Measurements from ENCODE around the gene LSM3.

Gene LSM3

DNA sequence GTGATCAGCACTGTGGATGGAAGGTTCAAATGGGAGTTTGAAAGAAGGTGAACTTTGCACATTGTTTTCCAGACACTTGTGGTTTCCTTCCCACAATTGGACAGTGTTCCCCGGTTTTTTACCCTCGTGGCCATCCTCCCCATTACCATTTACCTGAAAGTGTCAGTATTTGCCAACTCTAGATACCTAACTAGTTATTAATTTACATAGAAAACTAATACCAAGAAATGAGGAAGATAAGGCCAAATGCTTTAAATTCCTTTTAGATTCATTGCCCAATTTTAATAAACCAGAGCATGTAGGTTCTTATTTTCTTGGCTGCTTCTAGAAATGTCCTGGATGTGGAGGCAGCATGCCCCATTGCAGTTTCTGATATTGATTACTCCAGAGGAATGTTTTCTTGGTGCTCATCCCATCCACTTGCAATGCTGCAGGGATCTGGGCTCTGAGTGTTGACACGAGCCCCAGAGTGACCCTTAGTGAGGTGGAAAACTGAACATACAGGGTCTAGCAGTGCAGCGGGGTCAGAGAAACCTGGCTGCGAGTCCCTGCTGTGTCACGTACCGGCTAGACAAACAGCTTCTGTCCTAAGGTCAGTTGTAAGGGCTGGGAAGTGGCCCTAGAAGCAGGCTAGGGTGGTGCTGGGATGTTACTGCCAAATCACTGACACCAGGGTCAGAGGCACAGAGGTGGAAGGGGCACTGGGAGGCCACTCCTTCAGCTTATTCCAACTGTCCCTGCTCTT is 23.5 kb downstream of the LSM3 start:
- no peak overlapping the region for H3K27ac ChIP-seq
- no peak for TF ChIP-seq ZFX (IDR thresholded peaks at IDR 0.05; ENCODE audit: borderline replicate concordance)
- TF ChIP-seq, protein P1, sequence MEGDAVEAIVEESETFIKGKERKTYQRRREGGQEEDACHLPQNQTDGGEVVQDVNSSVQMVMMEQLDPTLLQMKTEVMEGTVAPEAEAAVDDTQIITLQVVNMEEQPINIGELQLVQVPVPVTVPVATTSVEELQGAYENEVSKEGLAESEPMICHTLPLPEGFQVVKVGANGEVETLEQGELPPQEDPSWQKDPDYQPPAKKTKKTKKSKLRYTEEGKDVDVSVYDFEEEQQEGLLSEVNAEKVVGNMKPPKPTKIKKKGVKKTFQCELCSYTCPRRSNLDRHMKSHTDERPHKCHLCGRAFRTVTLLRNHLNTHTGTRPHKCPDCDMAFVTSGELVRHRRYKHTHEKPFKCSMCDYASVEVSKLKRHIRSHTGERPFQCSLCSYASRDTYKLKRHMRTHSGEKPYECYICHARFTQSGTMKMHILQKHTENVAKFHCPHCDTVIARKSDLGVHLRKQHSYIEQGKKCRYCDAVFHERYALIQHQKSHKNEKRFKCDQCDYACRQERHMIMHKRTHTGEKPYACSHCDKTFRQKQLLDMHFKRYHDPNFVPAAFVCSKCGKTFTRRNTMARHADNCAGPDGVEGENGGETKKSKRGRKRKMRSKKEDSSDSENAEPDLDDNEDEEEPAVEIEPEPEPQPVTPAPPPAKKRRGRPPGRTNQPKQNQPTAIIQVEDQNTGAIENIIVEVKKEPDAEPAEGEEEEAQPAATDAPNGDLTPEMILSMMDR (IDR thresholded peaks at IDR 0.05): no peak

DNA sequence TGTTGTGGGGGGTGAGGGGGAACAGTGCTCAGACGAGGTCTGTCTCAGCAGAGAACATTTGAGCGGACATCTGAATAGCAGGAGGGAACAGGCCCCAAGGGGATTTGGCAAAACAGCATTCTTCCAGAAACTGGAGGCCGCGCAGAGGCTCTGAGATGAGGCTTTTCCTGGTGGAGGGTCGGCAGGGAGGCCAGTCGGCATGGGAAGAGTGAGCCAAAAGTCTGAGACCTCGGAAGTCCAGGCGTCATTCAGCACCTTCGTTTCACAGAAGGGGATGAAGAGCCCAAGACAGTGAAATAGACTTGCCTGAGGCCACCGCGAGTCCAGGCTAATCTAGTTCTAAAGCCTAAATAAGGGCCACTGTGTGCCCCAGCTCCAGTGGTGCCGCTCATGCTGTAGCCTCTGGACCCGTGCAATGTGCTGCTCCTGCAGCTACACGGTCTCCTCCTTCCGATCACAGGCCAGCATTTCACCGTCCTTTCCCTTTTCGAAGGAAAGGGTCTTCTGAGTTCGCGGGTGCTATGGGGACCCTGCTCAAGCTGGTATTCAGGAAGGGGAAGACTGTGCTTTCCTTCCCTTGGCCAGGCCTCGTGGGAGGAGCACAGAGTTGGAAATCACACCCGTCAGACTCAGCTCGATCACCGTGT is 24.4 kb downstream of the LSM3 start:
- H3K27ac ChIP-seq: no peak overlapping the region
- TF ChIP-seq, protein P1 (IDR thresholded peaks at IDR 0.05): no peak
- TF ChIP-seq ZFX (IDR thresholded peaks at IDR 0.05; ENCODE audit: borderline replicate concordance): no peak

DNA sequence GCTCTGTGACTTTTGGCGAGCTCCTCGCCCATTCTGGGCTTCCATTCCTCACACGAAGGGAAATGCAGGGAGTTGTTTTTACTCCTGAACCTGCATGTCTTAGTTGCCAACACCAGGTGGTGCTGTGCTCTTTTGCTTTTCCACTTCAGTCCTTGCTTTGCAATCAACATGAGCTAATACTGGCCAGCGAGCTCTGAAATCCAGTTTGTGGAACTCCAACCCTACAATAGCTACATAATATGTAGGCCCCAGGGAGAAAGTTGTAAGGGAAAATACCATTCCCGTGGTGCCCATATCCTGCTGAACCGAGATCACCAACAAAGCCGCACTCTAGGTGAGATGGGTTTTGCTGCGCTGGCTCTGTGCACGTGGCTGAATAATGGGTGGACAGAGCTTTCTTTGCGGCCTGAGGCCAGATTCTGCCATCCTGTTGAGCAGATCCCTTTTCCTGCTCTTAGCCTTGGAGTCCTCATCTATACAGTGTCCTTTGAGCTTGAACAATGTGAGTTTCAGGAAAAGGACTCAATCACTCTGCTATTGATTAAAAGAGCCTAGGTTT is 25.0 kb downstream of the LSM3 start:
- H3K27ac ChIP-seq: no peak overlapping the region
- no peak for TF ChIP-seq ZFX (IDR thresholded peaks at IDR 0.05; ENCODE audit: borderline replicate concordance)
- TF ChIP-seq, protein P1 (IDR thresholded peaks at IDR 0.05): peak; percentile 83

DNA sequence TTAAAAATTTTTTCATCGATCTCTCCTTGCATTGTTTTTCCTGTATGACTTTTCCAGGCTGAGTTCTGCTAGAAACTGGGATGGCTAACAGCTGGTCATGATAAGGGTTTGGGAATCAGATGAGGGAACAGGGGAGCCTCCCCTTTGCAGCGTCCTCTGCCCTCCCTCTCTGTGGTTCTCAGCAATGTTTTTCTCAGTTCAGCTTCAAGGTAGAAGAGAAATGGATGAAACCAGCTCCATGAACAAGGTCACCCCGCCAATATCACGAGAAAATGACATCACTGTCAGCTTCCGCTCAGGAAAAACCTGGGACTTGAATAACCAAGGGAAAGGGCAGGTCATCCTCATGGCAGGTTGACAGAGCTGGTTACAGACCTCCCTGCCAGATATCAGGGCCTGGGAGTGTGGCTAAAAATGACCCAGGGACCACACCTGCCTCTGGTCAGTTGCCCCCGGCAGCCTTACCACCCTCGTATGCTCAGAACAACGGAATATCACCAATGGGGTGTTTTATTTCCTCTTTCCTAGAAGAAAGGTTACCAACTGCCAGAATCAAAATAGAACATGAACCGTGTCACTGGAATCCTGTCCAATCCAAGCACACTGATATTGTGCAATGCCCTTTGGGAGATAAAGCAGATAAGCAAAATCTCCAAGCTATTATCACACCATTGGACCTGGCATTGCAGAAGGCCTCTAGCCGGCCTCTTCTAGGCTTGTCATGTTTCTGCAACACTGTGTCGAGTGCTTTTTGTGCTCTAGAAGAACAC is 26.1 kb downstream of the LSM3 start:
- H3K27ac ChIP-seq: no peak overlapping the region
- TF ChIP-seq, protein P1 (IDR thresholded peaks at IDR 0.05): no peak
- no peak for TF ChIP-seq ZFX (IDR thresholded peaks at IDR 0.05; ENCODE audit: borderline replicate concordance)

DNA sequence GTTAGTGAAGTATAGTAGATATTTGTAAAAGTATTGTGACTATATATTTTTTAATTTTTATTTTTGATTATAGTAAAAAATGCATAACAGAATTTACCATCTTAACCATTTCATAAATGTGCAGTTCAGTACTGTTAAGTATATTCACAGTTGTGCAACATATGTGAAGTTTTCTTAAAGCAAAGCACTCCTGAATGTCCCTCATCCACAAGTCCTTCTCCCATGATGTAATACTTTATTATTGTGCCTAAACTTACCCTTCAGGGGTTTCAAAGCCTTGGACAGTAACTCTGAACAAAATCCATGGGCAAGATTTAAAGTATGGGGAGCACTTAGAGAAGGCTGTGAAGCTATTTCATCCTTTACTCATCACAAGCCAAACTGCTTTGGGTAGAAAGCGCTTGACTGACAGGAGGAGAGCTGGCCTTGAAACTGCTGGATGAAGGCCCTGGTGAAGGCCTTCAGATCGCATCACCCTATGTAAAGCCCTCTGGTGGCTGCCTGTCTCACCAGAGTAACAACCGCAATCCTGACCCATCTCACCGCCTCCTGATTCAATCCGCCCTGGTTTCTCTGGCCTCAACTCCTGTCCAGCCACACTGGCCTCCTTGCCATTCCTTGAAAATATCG is 28.0 kb downstream of the LSM3 start:
- TF ChIP-seq, protein P1 (IDR thresholded peaks at IDR 0.05): no peak
- TF ChIP-seq ZFX (IDR thresholded peaks at IDR 0.05; ENCODE audit: borderline replicate concordance): no peak
- no peak overlapping the region for H3K27ac ChIP-seq

DNA sequence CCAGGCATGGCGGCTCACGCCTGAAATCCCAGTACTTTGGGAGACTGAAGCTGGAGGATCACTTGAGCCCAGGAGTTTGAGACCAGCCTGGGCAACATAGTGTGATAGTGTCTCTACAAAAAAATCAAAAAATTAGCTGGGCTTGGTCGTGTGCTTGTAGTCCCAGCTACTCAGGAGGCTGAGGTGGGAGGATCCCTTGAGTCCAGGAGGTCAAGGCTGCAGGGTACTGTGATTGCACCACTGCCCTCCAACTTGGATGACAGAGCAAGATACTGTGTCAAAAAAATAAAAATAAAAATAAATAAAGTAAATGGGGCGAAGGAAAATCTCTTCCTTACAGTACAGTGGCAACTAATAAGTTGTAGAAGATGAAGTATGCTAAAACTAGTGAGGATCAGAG is 29.6 kb downstream of the LSM3 start:
- no peak for TF ChIP-seq ZFX (IDR thresholded peaks at IDR 0.05; ENCODE audit: borderline replicate concordance)
- TF ChIP-seq, protein P1 (IDR thresholded peaks at IDR 0.05): no peak
- no peak overlapping the region for H3K27ac ChIP-seq

All from 22Rv1 (cell line).